Psoas muscle (tissue), 8 donors: Measurements from ENCODE around the gene UFD1. TPM values are rescaled to one million over a fixed set of nuclear protein-coding genes. Genes with fewer than 3 reads are reported as not detected.

Source experiments
- ATAC-seq, 4 donors: fragments of 200-7000 bp; cut with Tn5 transposase; one replicate each; pipeline ENCODE4 v1.9.1; 2020; ENCODE audit warnings: moderate library complexity in 3 of 4, mild to moderate bottlenecking in 2 of 4
- DNase-seq, 2 donors: peaks; one replicate each; pipeline ENCODE4 v3.0.0-alpha.2; 2020
- H3K27ac ChIP-seq: fragments of 200-600 bp; one replicate; pipeline ENCODE4 v1.8.0; 2022
- H3K27me3 ChIP-seq, 3 donors: fragments of 200-600 bp in 1 of 3; one replicate each; pipeline versions ENCODE4 v1.6.1 to v1.8.0; 2013 to 2022; ENCODE audit warnings: low read length in 2 of 3, mild to moderate bottlenecking in 2 of 3, moderate library complexity in 1 of 3; ENCODE audit not compliant: insufficient read depth in 3 of 3
- H3K36me3 ChIP-seq, 2 donors: fragments of 200-600 bp in 1 of 2; one replicate each; pipeline versions ENCODE4 v1.6.1 to v1.8.0; 2013 to 2022; ENCODE audit warnings: low read depth in 1 of 2, mild to moderate bottlenecking in 1 of 2, moderate library complexity in 1 of 2; ENCODE audit not compliant: insufficient read depth in 1 of 2
- H3K4me1 ChIP-seq: fragments of 200-600 bp; one replicate; pipeline ENCODE4 v1.8.0; 2022
- H3K4me3 ChIP-seq: fragments of 200-600 bp; one replicate; pipeline ENCODE4 v1.8.0; 2022; ENCODE audit warnings: mild to moderate bottlenecking
- H3K9me3 ChIP-seq: fragments of 200-600 bp; one replicate; pipeline ENCODE4 v1.8.0; 2022
- CTCF ChIP-seq: fragments of 200-600 bp; IDR thresholded peaks from one replicate; pipeline ENCODE4 v1.8.0; 2022; ENCODE audit warnings: antibody characterized with exemption
- WGBS, 3 donors: extraction: QIAGEN DNeasy Blood & Tissue Kit; methylation state at CpG; one replicate each; pipeline versions ENCODE4 v1.1.6 to v1.1.7; 2013; 5-methylcytosine and 5-hydroxymethylcytosine counted together
- intact Hi-C, 2 donors: fragments of 100-400 bp; cut with DNase I; formaldehyde crosslinking; loops; one replicate each; pipeline versions ENCODE4 v1.11.0 to v1.14.2; 2022
- polyA plus RNA-seq, 3 donors: library from polyadenylated mRNA; stranded (reverse); fragments of 200-250 nt; gene quantifications; one replicate each; pipeline ENCODE4 v1.2.3, GENCODE V29; 2013
- total RNA-seq, 4 donors: library from RNA; stranded (reverse); fragmentation: NEBNext Ultra II Directional in 2 of 4; extraction: Animal tissue kit (Norgen Biotek cat#: 25700) in 2 of 4; gene quantifications; one replicate each; pipeline versions ENCODE4 v1.2.1 to v1.2.4, GENCODE V29; 2021 to 2023
- donor health status: healthy with polysubstance abuse.
- donor health status: DM: no; HTN: no; CAD: no; lungs with moderate emphysema.
- donor health status: Bipolar disorder and iron deficiency.
- donor health status: healthy.
- donor health status: DM: yes; HTN: yes; CAD: no.
- donor health status: DM: no; HTN: no; CAD: no.
- donor health status: DM: no; HTN: no; CAD: no.
- donor health status: DM: yes; HTN: yes; CAD: no.

The UFD1 gene
- total and polyA plus RNA-seq, 7 donors, result 44.3 to 226 (median 79.6) TPM

- Histone ChIP-seq H3K36me3 (no peaks in the 10 kb centered on the region), H3K9me3 (no peaks in the 10 kb centered on the region), H3K4me3 (no peak overlapping the region), H3K27ac (peak overlapping the region; percentile 65), H3K4me1 (peaks cover 9% of the 10 kb centered on the region), H3K27me3 (peaks cover 0 to 45% (median 9%) of the 10 kb centered on the region in 3 donors)
- DNase-seq (no peak), ATAC-seq (no peak)
- TF ChIP-seq CTCF, result no peak
- WGBS, 3 donors, result 95 to 98% (median 98%) methylated on average over 11 of the region's 11 CpGs
- intact Hi-C loops, result loop anchor here in 1 of 2 donors (5.0 to 10.0 kb wide), 2 partner anchors 56 to 99 kb away; no protein-coding TSS in a partner anchor
Measured at GRCh38 chr22:19526076-19526701, 47.2 kb upstream of the UFD1 start.

- no peak for TF ChIP-seq CTCF
Measured at GRCh38 chr22:19525666-19526065, 46.7 kb upstream of the UFD1 start.

GRCh38 chr22:19525116-19525660 is 46.2 kb upstream of the UFD1 start:
- WGBS, 3 donors, result 66 to 79% (median 71%) methylated on average over 14 to 15 of the region's 15 CpGs
- Histone ChIP-seq H3K4me1 (peaks cover 9% of the 10 kb centered on the region), H3K27me3 (peaks cover 0 to 45% (median 12%) of the 10 kb centered on the region in 3 donors), H3K27ac (peak overlapping the region; percentile 65), H3K4me3 (peak overlapping the region; percentile 64), H3K9me3 (no peaks in the 10 kb centered on the region), H3K36me3 (no peaks in the 10 kb centered on the region)
- DNase-seq (no peak), ATAC-seq (peak in 3 of 4 donors; percentile 7 to 35 (median 23))
- intact Hi-C loops, result loop anchor here in 1 of 2 donors (5.0 to 10.0 kb wide), 2 partner anchors 57 to 100 kb away; no protein-coding TSS in a partner anchor
- TF ChIP-seq CTCF, result no peak

More at GRCh38 chr22:19525666-19526065, 46.7 kb upstream of the UFD1 start:
- intact Hi-C loops, result loop anchor here in 1 of 2 donors (5.0 to 10.0 kb wide), 2 partner anchors 57 to 99 kb away; no protein-coding TSS in a partner anchor
- H3K4me1 ChIP-seq, result peaks cover 9% of the 10 kb centered on the region
- no peaks in the 10 kb centered on the region for H3K36me3 ChIP-seq
- no peak overlapping the region for H3K4me3 ChIP-seq
- peak overlapping the region; percentile 65 for H3K27ac ChIP-seq
- ATAC-seq, result no peak
- 78 to 89% (median 81%) methylated on average over 3 of the region's 3 CpGs for WGBS, 3 donors
- no peaks in the 10 kb centered on the region for H3K9me3 ChIP-seq
- H3K27me3 ChIP-seq, result peaks cover 0 to 45% (median 12%) of the 10 kb centered on the region in 3 donors
- no peak for DNase-seq

GRCh38 chr22:19524170-19525115 is 45.5 kb upstream of the UFD1 start, which contains the start of gene CLDN5:
Gene CLDN5 (minus strand): TSS chr22:19524410. CDS start chr22:19524255, 155 bp downstream.
- H3K36me3 ChIP-seq, result no peaks in the 10 kb centered on the region
- peaks cover 9% of the 10 kb centered on the region for H3K4me1 ChIP-seq
- H3K27ac ChIP-seq, result peak within 1 kb of the TSS; percentile 65
- ATAC-seq, result peak; percentile 36 to 62 (median 52)
- TF ChIP-seq CTCF, result no peak
- 7 to 19% (median 10%) methylated on average over 53 to 69 of the region's 69 CpGs for WGBS, 3 donors
- intact Hi-C loops, result loop anchor here in 1 of 2 donors (5.0 to 10.0 kb wide), 2 partner anchors 58 to 100 kb away; no protein-coding TSS in a partner anchor
- no peaks in the 10 kb centered on the region for H3K9me3 ChIP-seq
- H3K27me3 ChIP-seq, result peaks cover 0 to 45% (median 12%) of the 10 kb centered on the region in 3 donors
- peak in 1 of 2 donors; percentile 74 for DNase-seq
- H3K4me3 ChIP-seq, result peak within 1 kb of the TSS; percentile 64
